HG03521 (cell line): Measurements from ENCODE around the gene GDAP2.
"Not testable (repeated sequence)": the region's sequence is repeated elsewhere in the genome, so short reads cannot be mapped to it uniquely, and the experiment has no call there.

ENCODE experiments used
- ATAC-seq: cut with Tn5 transposase; IDR thresholded peaks from one replicate; pipeline ENCODE4 v1.9.1; 2021; ENCODE audit warnings: mild to moderate bottlenecking, moderate library complexity; ENCODE audit not compliant: unreplicated experiment

GDAP2 gene

GRCh38 chr1:117902944-117903343, 26.5 kb downstream of the GDAP2 start:
- ATAC-seq: no peak

- ATAC-seq: no peak
These were observed 29.6 kb downstream of the GDAP2 start for GRCh38 chr1:117899801-117900200.

- ATAC-seq: no peak
These were observed 31.9 kb downstream of the GDAP2 start for GRCh38 chr1:117897551-117897950.

GRCh38 chr1:117895482-117896114, 33.8 kb downstream of the GDAP2 start:
- peak; percentile 81 for ATAC-seq

- ATAC-seq: no peak
These were observed 35.3 kb downstream of the GDAP2 start for GRCh38 chr1:117894078-117894477.

- ATAC-seq: no peak
These were observed 36.9 kb downstream of the GDAP2 start for GRCh38 chr1:117892512-117892911.

GRCh38 chr1:117890452-117890851, 39.0 kb downstream of the GDAP2 start:
- no peak for ATAC-seq

GRCh38 chr1:117886101-117886795, 43.2 kb downstream of the GDAP2 start:
- ATAC-seq: no peak

GRCh38 chr1:117883616-117884015, 45.8 kb downstream of the GDAP2 start:
- no peak for ATAC-seq

GRCh38 chr1:117879284-117879683, 50.1 kb downstream of the GDAP2 start:
- no peak for ATAC-seq

- ATAC-seq: no peak
These were observed 51.6 kb downstream of the GDAP2 start for GRCh38 chr1:117877823-117878222.

- ATAC-seq: no peak
These were observed 58.4 kb downstream of the GDAP2 start for GRCh38 chr1:117871013-117871412.

- ATAC-seq: no peak
These were observed 67.7 kb downstream of the GDAP2 start for GRCh38 chr1:117861694-117862093.

- no peak for ATAC-seq
These were observed 68.4 kb downstream of the GDAP2 start for GRCh38 chr1:117860896-117861610.

- ATAC-seq: no peak
These were observed 69.5 kb downstream of the GDAP2 start for GRCh38 chr1:117859901-117860300.

GRCh38 chr1:117857418-117857817, 72.0 kb downstream of the GDAP2 start:
- no peak for ATAC-seq

GRCh38 chr1:117852853-117853553, 76.4 kb downstream of the GDAP2 start:
- no peak for ATAC-seq

GRCh38 chr1:117851687-117852086, 77.7 kb downstream of the GDAP2 start:
- no peak for ATAC-seq

- ATAC-seq: no peak
These were observed 82.6 kb downstream of the GDAP2 start for GRCh38 chr1:117846674-117847425.

- ATAC-seq: not testable (repeated sequence)
These were observed 84.9 kb downstream of the GDAP2 start for GRCh38 chr1:117844478-117844877.

GRCh38 chr1:117843791-117844190, 85.6 kb downstream of the GDAP2 start:
- no peak for ATAC-seq
